Nephron (organoid): Measurements from ENCODE around the gene TMC4.
A peak's percentile ranks its signal among the peaks of the same experiment; 100 is the strongest.

Source experiments
- H3K27ac Mint-ChIP-seq, 3 experiments: 2 replicates each; pipeline ENCODE4 v1.8.0; 2020; ENCODE audit warnings: mixed read lengths in 3 of 3, mild to moderate bottlenecking in 2 of 3, moderate library complexity in 1 of 3
- H3K27me3 Mint-ChIP-seq: 2 replicates; pipeline ENCODE4 v1.8.0; 2021; ENCODE audit warnings: low read depth, mild to moderate bottlenecking, moderate library complexity, mixed read lengths
- H3K36me3 Mint-ChIP-seq: 2 replicates; pipeline ENCODE4 v1.8.0; 2020; ENCODE audit warnings: low read depth, mixed read lengths
- H3K4me1 Mint-ChIP-seq: 2 replicates; pipeline ENCODE4 v1.8.0; 2020; ENCODE audit warnings: mixed read lengths
- H3K4me3 Mint-ChIP-seq, 3 experiments: 2 replicates each; pipeline ENCODE4 v1.8.0; 2020; ENCODE audit warnings: mild to moderate bottlenecking in 3 of 3, mixed read lengths in 3 of 3, moderate library complexity in 2 of 3
- H3K9me3 Mint-ChIP-seq: 2 replicates; pipeline ENCODE4 v1.8.0; 2020; ENCODE audit warnings: mixed read lengths
- TF ChIP-seq, protein P1 (sequence below), 3 experiments: fragments of 200-600 bp; sonication (generic); IDR thresholded peaks; one replicate each; pipeline ENCODE4 v1.5.0; 2021; ENCODE audit warnings: antibody characterized with exemption in 3 of 3; ENCODE audit not compliant: unreplicated experiment in 3 of 3

Gene TMC4

DNA sequence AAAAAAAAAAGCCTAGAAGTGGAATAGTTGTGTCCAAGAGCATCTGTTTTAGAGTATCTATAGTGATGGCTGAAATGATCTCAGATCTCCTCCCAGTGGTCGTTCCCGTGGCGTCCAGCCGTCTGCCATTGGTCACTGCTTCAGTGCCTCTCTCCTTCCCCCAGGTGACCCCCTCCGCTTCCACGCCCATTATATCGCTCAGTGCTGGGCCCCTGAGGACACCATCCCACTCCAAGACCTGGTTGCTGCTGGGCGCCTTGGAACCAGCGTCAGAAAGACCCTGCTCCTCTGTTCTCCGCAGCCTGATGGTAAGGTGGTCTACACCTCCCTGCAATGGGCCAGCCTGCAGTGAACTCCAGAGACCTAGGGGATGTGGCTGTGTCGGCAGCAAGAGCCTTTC lies 20.1 kb upstream of the TMC4 start:
- Mint-ChIP-seq H3K27me3 (no peaks in the 10 kb centered on the region), H3K4me1 (peaks cover 18% of the 10 kb centered on the region), H3K4me3 (peak overlapping the region; percentile 73 to 92 (median 91)), H3K27ac (peak overlapping the region in 1 of 3 experiments; percentile 99), H3K36me3 (peaks cover 37% of the 10 kb centered on the region), H3K9me3 (no peaks in the 10 kb centered on the region)
- TF ChIP-seq, protein P1, sequence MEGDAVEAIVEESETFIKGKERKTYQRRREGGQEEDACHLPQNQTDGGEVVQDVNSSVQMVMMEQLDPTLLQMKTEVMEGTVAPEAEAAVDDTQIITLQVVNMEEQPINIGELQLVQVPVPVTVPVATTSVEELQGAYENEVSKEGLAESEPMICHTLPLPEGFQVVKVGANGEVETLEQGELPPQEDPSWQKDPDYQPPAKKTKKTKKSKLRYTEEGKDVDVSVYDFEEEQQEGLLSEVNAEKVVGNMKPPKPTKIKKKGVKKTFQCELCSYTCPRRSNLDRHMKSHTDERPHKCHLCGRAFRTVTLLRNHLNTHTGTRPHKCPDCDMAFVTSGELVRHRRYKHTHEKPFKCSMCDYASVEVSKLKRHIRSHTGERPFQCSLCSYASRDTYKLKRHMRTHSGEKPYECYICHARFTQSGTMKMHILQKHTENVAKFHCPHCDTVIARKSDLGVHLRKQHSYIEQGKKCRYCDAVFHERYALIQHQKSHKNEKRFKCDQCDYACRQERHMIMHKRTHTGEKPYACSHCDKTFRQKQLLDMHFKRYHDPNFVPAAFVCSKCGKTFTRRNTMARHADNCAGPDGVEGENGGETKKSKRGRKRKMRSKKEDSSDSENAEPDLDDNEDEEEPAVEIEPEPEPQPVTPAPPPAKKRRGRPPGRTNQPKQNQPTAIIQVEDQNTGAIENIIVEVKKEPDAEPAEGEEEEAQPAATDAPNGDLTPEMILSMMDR (IDR thresholded peaks at IDR 0.05; ENCODE audit: unreplicated experiment in 3 of 3): no peak

DNA sequence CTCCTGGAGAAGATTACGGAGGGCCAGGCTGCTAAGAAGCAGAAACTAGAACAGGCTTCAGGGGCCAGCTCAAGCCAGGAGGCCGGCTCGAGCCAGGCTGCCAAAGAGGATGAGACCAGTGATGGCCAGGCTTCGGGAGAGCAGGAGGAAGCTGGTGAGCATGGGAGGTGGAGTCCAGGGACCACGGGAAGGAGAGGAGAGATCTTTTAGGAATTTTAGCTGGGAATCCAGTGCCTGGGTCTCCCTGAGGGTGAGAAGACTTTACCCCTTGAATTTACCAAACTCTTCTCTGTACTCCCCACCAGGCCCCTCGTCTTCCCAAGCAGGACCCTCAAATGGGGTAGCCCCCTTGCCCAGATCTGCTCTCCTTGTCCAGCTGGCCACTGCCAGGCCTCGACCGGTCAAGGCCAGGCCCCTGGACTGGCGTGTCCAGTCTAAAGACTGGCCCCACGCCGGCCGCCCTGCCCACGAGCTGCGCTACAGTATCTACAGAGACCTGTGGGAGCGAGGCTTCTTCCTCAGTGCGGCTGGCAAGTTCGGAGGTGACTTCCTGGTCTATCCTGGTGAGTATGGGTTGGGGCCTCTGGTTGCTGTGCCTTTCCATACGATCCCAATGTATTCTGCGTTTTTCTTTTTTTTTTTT lies 19.0 kb upstream of the TMC4 start:
- H3K4me1 Mint-ChIP-seq: peaks cover 26% of the 10 kb centered on the region
- peak overlapping the region; percentile 91 to 92 (median 92) for H3K4me3 Mint-ChIP-seq
- peak overlapping the region; percentile 96 to 99 (median 98) for H3K27ac Mint-ChIP-seq
- TF ChIP-seq, protein P1 (IDR thresholded peaks at IDR 0.05; ENCODE audit: unreplicated experiment in 3 of 3): no peak
- H3K9me3 Mint-ChIP-seq: no peaks in the 10 kb centered on the region
- peaks cover 35% of the 10 kb centered on the region for H3K36me3 Mint-ChIP-seq
- no peaks in the 10 kb centered on the region for H3K27me3 Mint-ChIP-seq

DNA sequence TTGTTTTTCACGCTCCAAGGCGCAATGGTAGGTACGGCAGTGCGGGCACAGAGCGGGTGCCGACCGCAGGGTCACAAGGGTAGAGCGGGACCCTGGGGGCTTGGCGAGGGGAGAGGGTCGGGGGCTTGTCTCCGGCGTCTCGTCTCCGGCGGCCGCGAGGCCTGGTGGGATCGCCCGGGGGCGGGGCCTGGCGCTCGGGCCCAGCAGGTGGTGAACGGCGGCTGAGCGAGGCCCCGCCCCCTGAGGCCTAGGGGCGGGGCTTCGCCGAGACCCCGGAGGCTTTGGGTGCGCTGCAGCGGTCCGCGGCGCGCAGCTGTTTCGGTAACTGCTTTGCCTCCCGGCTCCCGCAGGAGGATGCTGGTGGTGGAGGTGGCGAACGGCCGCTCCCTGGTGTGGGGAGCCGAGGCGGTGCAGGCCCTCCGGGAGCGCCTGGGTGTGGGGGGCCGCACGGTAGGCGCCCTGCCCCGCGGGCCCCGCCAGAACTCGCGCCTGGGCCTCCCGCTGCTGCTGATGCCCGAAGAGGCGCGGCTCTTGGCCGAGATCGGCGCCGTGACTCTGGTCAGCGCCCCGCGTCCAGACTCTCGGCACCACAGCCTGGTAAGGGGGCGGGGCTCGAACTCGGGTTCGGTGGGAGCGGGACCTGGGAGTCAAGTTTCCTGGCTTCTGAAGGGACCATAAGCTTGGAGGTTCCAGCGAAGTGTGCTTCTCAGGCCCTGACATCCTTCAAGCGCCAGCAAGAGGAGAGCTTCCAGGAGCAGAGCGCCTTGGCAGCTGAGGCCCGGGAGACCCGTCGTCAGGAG lies 18.3 kb upstream of the TMC4 start, which contains the start of gene TSEN34:
TSEN34 (plus strand) TSS at position 298 of the 800 bp plus-strand sequence; CDS start at position 355, 57 bp downstream.
- H3K36me3 Mint-ChIP-seq: peaks cover 42% of the 10 kb centered on the region
- peak within 1 kb of the TSS; percentile 96 to 99 (median 99) for H3K27ac Mint-ChIP-seq
- H3K27me3 Mint-ChIP-seq: peaks cover 3% of the 10 kb centered on the region
- TF ChIP-seq, protein P1 (IDR thresholded peaks at IDR 0.05; ENCODE audit: unreplicated experiment in 3 of 3): no peak
- H3K9me3 Mint-ChIP-seq: no peaks in the 10 kb centered on the region
- H3K4me1 Mint-ChIP-seq: peaks cover 26% of the 10 kb centered on the region
- peak within 1 kb of the TSS; percentile 91 to 97 (median 92) for H3K4me3 Mint-ChIP-seq

DNA sequence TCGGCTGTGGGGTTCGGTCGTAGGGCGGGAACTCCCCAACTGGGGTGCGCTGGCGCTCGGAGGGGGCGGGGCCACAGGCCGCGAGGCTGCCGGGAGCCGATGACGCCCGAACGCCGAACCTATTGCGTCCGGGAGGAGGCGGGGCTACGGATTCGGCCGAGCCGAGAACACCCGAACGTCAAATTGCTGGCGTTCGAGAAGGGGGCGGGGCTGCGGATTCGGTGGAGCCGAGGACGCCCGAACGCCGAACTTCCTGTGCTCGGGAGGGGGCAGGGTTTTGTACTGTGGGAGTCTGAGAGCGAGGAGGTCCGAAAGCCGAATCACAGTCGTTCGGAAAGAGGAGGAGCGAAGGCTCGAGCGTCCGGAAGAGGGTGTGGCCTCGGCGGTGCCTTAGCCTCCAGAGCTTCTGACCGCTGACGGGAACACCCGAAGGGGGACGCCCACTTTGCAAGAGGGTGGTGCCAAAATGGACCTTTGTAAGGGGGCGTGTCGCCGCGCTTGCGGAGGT lies 17.6 kb upstream of the TMC4 start:
- H3K4me3 Mint-ChIP-seq: peak overlapping the region; percentile 91 to 97 (median 92)
- H3K4me1 Mint-ChIP-seq: peaks cover 26% of the 10 kb centered on the region
- no peaks in the 10 kb centered on the region for H3K9me3 Mint-ChIP-seq
- H3K36me3 Mint-ChIP-seq: peaks cover 39% of the 10 kb centered on the region
- TF ChIP-seq, protein P1 (IDR thresholded peaks at IDR 0.05; ENCODE audit: unreplicated experiment in 3 of 3): no peak
- peak overlapping the region; percentile 96 to 99 (median 99) for H3K27ac Mint-ChIP-seq
- H3K27me3 Mint-ChIP-seq: peaks cover 3% of the 10 kb centered on the region

DNA sequence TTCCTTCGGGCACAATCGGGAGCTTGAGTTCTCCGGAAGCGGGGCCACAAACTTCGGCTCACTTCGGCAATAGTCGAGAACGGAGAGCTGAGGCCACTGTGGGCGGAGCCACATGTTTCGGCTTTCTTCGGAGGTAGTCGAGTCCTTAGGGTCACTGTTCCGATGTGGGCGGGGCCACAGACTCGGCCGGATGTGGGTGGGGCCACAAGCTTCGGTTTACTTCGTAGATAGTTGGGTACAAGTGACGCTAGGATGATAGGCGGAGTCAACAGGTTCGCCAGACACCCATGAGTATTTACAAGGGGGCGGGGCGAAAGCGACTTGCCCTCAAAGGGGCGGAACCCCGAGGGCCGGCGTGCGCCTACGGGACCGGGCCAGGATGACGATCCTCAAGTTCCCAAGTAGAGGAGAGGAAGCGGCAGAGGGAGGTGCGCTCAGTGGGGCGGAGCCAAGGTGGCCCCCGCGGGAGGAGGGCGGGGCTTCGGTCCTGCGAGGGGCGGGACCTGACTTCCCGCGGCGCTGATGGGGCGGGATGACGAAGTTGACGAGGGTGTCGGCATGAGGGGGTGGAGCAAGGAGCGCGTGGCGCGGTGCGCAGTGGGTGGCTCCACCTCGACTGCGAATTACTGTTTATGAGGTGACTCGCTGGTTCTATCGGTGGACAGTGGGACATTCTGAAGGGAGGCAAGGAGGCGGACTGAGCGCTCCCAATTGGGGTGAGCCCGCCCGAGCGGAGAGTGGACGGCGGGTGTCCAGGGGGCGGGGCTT lies 17.0 kb upstream of the TMC4 start:
- Mint-ChIP-seq H3K4me1 (peaks cover 26% of the 10 kb centered on the region), H3K36me3 (peaks cover 36% of the 10 kb centered on the region), H3K27me3 (peaks cover 3% of the 10 kb centered on the region), H3K4me3 (peak overlapping the region; percentile 91 to 97 (median 92)), H3K9me3 (no peaks in the 10 kb centered on the region), H3K27ac (peak overlapping the region; percentile 96 to 99 (median 99))
- TF ChIP-seq, protein P1 (IDR thresholded peaks at IDR 0.05; ENCODE audit: unreplicated experiment in 3 of 3): no peak
